B cell (primary cell): Measurements from ENCODE around the gene GRM2. TPM values are rescaled to one million over a fixed set of nuclear protein-coding genes. Genes with fewer than 3 reads are reported as not detected.

Experiments used
- ATAC-seq: fragments of 200-7000 bp; cut with Tn5 transposase; one replicate; pipeline ENCODE4 v1.10.0; 2021; ENCODE audit warnings: low read depth, mild to moderate bottlenecking, moderate number of reproducible peaks, moderate library complexity
- CTCF ChIA-PET: fragments of 350-600 bp; sonication (Branson Sonifier 250); formaldehyde crosslinking; loops from one replicate; lab custom pipeline; 2021; ENCODE audit warnings: antibody characterized with exemption, inconsistent platforms; lab: Charles Lee
- POLR2A ChIA-PET: fragments of 350-600 bp; sonication (Branson Sonifier 250); formaldehyde crosslinking; loops from one replicate; lab custom pipeline; 2021; ENCODE audit warnings: antibody characterized with exemption; lab: Charles Lee
- DNase-seq: peaks from one replicate; pipeline ENCODE4 v3.0.0; 2013
- H2AFZ ChIP-seq: 2 replicates; pipeline ENCODE4 v1.6.1; 2012; ENCODE audit warnings: mild to moderate bottlenecking, low read depth, low read length; ENCODE audit not compliant: insufficient read depth, poor library complexity, severe bottlenecking
- H3K27ac ChIP-seq, 2 donors: 1 replicate in 1 of 2; 2 replicates in 1 of 2; pipeline ENCODE4 v1.5.1; 2012 to 2013; ENCODE audit warnings: low read length in 2 of 2, mild to moderate bottlenecking in 2 of 2, moderate library complexity in 1 of 2
- H3K27me3 ChIP-seq, 4 experiments: fragments of 200-600 bp in 1 of 4; sonication (generic) in 1 of 4; replicated peaks in 1 of 4; 1 replicate in 2 of 4; 2 replicates in 2 of 4; pipeline versions ENCODE4 v1.6.1 to v1.7.0; 2013 to 2016; ENCODE audit warnings: low read length in 3 of 4, mild to moderate bottlenecking in 2 of 4, mixed read lengths in 1 of 4, moderate library complexity in 1 of 4; ENCODE audit not compliant: insufficient read depth in 4 of 4, control insufficient read depth in 3 of 4; ENCODE audit errors: control extremely low read depth in 1 of 4
- H3K36me3 ChIP-seq, 2 experiments: replicated peaks in 1 of 2; 1 replicate in 1 of 2; 2 replicates in 1 of 2; pipeline versions ENCODE4 v1.6.1 to v1.7.1; 2013; ENCODE audit warnings: low read length in 1 of 2; ENCODE audit not compliant: insufficient read depth in 2 of 2, control insufficient read depth in 1 of 2; ENCODE audit errors: control extremely low read depth in 1 of 2, extremely low read depth in 1 of 2
- H3K4me1 ChIP-seq, 2 donors: fragments of 200-600 bp in 1 of 2; sonication (generic) in 1 of 2; 1 replicate in 1 of 2; 2 replicates in 1 of 2; pipeline versions ENCODE4 v1.5.1 to v1.6.1; 2013 to 2017; ENCODE audit warnings: low read length in 2 of 2; ENCODE audit not compliant: control insufficient read depth in 2 of 2, insufficient read depth in 2 of 2
- H3K4me2 ChIP-seq: replicated peaks from 2 replicates; pipeline ENCODE3; 2012; ENCODE audit warnings: mild to moderate bottlenecking, low read depth, low read length; ENCODE audit not compliant: poor library complexity, severe bottlenecking
- H3K4me3 ChIP-seq, 5 experiments: fragments of 200-600 bp in 1 of 5; sonication (generic) in 1 of 5; 1 replicate in 3 of 5; 2 replicates in 2 of 5; pipeline versions ENCODE4 v1.5.1 to v1.7.0; 2011 to 2016; ENCODE audit warnings: low read length in 4 of 5, mild to moderate bottlenecking in 4 of 5, low read depth in 2 of 5, control low read depth in 1 of 5, moderate library complexity in 1 of 5; ENCODE audit not compliant: insufficient read depth in 1 of 5; ENCODE audit errors: control extremely low read depth in 1 of 5, extremely low read depth in 1 of 5
- H3K79me2 ChIP-seq: fragments of 200-600 bp; sonication (generic); one replicate; pipeline ENCODE4 v1.6.0; 2016; ENCODE audit warnings: low read length; ENCODE audit not compliant: control insufficient read depth, insufficient read depth
- H3K9ac ChIP-seq: fragments of 200-600 bp; sonication (generic); 2 replicates; pipeline ENCODE4 v1.6.1; 2017; ENCODE audit warnings: mild to moderate bottlenecking, low read length, moderate library complexity
- H3K9me3 ChIP-seq, 3 donors: one replicate each; pipeline versions ENCODE4 v1.6.1 to v1.7.1; 2013; ENCODE audit warnings: low read length in 2 of 3; ENCODE audit not compliant: control insufficient read depth in 2 of 3, insufficient read depth in 1 of 3; ENCODE audit errors: control extremely low read depth in 1 of 3
- H4K20me1 ChIP-seq: 2 replicates; pipeline ENCODE4 v1.6.0; 2012; ENCODE audit warnings: mild to moderate bottlenecking, low read length; ENCODE audit not compliant: insufficient read depth, control insufficient read depth, poor library complexity, severe bottlenecking
- H3K27ac Mint-ChIP-seq: one replicate; pipeline ENCODE4 v1.8.0; 2021; ENCODE audit warnings: mixed read lengths
- H3K27me3 Mint-ChIP-seq: one replicate; pipeline ENCODE4 v1.8.0; 2021; ENCODE audit warnings: mixed read lengths
- H3K4me1 Mint-ChIP-seq: one replicate; pipeline ENCODE4 v1.8.0; 2021; ENCODE audit warnings: mixed read lengths
- H3K4me3 Mint-ChIP-seq: one replicate; pipeline ENCODE4 v1.8.0; 2021; ENCODE audit warnings: mixed read lengths
- H3K9me3 Mint-ChIP-seq: one replicate; pipeline ENCODE4 v1.8.0; 2022; ENCODE audit warnings: mixed read lengths; ENCODE audit not compliant: insufficient read depth
- CTCF ChIP-seq: fragments of 200-600 bp; IDR thresholded peaks from one replicate; pipeline ENCODE4 v1.8.0; 2022; ENCODE audit warnings: antibody characterized with exemption, mild to moderate bottlenecking
- EZH2 ChIP-seq: IDR thresholded peaks from 2 replicates; pipeline ENCODE4 v1.6.1; 2012; ENCODE audit warnings: borderline replicate concordance, low read depth, mild to moderate bottlenecking, moderate library complexity, low read length; ENCODE audit not compliant: insufficient read depth, poor library complexity, severe bottlenecking
- WGBS: methylation state at CpG from one replicate; pipeline ENCODE4 v1.1.5; 2013; ENCODE audit warnings: missing lambda C conversion rate; ENCODE audit not compliant: insufficient coverage; 5-methylcytosine and 5-hydroxymethylcytosine counted together
- intact Hi-C: fragments of 100-400 bp; cut with micrococcal nuclease; formaldehyde crosslinking; loops from one replicate; pipeline ENCODE4 v1.10.0; 2022
- polyA plus RNA-seq: library from polyadenylated mRNA; depleted of rRNA; stranded (reverse); fragments of >200 nt; gene quantifications from 2 replicates; pipeline ENCODE4 v1.2.3, GENCODE V29; 2012
- total RNA-seq, 2 donors: library from RNA; stranded (reverse); fragments of 120-200 nt in 1 of 2; gene quantifications; 1 replicate in 1 of 2; 2 replicates in 1 of 2; pipeline versions ENCODE4 v1.2.3 to v1.2.4, GENCODE V29; 2013 to 2022

The GRM2 gene
- total and polyA plus RNA-seq, 2 donors (not counting 1 experiment from before 2014, with no cell fraction given) = 0.86 to 2.8 TPM

DNA sequence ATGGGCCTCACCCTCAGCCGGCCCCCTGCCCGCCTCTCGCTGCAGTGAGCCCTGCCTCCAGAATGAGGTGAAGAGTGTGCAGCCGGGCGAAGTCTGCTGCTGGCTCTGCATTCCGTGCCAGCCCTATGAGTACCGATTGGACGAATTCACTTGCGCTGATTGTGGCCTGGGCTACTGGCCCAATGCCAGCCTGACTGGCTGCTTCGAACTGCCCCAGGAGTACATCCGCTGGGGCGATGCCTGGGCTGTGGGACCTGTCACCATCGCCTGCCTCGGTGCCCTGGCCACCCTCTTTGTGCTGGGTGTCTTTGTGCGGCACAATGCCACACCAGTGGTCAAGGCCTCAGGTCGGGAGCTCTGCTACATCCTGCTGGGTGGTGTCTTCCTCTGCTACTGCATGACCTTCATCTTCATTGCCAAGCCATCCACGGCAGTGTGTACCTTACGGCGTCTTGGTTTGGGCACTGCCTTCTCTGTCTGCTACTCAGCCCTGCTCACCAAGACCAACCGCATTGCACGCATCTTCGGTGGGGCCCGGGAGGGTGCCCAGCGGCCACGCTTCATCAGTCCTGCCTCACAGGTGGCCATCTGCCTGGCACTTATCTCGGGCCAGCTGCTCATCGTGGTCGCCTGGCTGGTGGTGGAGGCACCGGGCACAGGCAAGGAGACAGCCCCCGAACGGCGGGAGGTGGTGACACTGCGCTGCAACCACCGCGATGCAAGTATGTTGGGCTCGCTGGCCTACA lies 8.5 kb downstream of the GRM2 start:
- Histone ChIP-seq H3K36me3 (no peaks in the 10 kb centered on the region), H3K4me2 (no peak overlapping the region), H2AFZ (no peak overlapping the region), H3K9me3 (no peaks in the 10 kb centered on the region), H3K27ac (no peak overlapping the region), H3K79me2 (no peaks in the 10 kb centered on the region), H3K9ac (no peak overlapping the region), H4K20me1 (no peaks in the 10 kb centered on the region), H3K4me1 (peaks cover 4 to 6% of the 10 kb centered on the region in 2 donors), H3K4me3 (no peak overlapping the region), H3K27me3 (no peaks in the 10 kb centered on the region)
- CTCF ChIA-PET = no interaction called here
- Mint-ChIP-seq H3K27me3 (peaks cover 3% of the 10 kb centered on the region), H3K4me1 (peaks cover 3% of the 10 kb centered on the region), H3K9me3 (no peaks in the 10 kb centered on the region), H3K27ac (no peak overlapping the region), H3K4me3 (no peak overlapping the region)
- intact Hi-C loops = no loop called here
- 89% methylated on average over 36 of the region's 36 CpGs for WGBS
- POLR2A ChIA-PET = no interaction called here
- DNase-seq = no peak
- ATAC-seq = no peak
- TF ChIP-seq CTCF (no peak), EZH2 (no peak)

- ATAC-seq (no peak), DNase-seq (no peak)
- Histone ChIP-seq H3K4me3 (no peak overlapping the region), H3K4me1 (peaks cover 4 to 6% of the 10 kb centered on the region in 2 donors), H3K4me2 (no peak overlapping the region), H3K9ac (no peak overlapping the region), H4K20me1 (no peaks in the 10 kb centered on the region), H3K79me2 (no peaks in the 10 kb centered on the region), H3K27me3 (no peaks in the 10 kb centered on the region), H3K36me3 (no peaks in the 10 kb centered on the region), H3K9me3 (no peaks in the 10 kb centered on the region), H2AFZ (no peak overlapping the region), H3K27ac (no peak overlapping the region)
- H3K27me3 Mint-ChIP-seq = peaks cover 3% of the 10 kb centered on the region
- ChIA-PET CTCF (no interaction called here), POLR2A (no interaction called here)
- no peak overlapping the region for H3K27ac Mint-ChIP-seq
- intact Hi-C loops = no loop called here
- no peak for TF ChIP-seq EZH2
- no peak for TF ChIP-seq CTCF
- H3K4me1 Mint-ChIP-seq = peaks cover 3% of the 10 kb centered on the region
- H3K4me3 Mint-ChIP-seq = no peak overlapping the region
- H3K9me3 Mint-ChIP-seq = no peaks in the 10 kb centered on the region
- WGBS = 95% methylated on average over 7 of the region's 8 CpGs
Measured at GRCh38 chr3:51715977-51716294, 9.1 kb downstream of the GRM2 start.
